Omental fat pad (tissue), 4 donors: Measurements from ENCODE around the gene ARMC8. TPM values are rescaled to one million over a fixed set of nuclear protein-coding genes. Genes with fewer than 3 reads are reported as not detected.

Source experiments
- ATAC-seq: fragments of 150-250 bp; one replicate; pipeline ENCODE4 v1.9.1; 2016; ENCODE audit warnings: mild to moderate bottlenecking, moderate library complexity; ENCODE audit not compliant: low FRiP score
- DNase-seq: peaks from one replicate; pipeline ENCODE4 v3.0.0-alpha.2; 2019; ENCODE audit warnings: low spot score
- CTCF ChIP-seq, 3 donors: fragments of 450-650 bp; IDR thresholded peaks; one replicate each; pipeline ENCODE4 v1.5.1; 2016 to 2017; ENCODE audit warnings: antibody characterized with exemption in 3 of 3, mild to moderate bottlenecking in 3 of 3, moderate library complexity in 2 of 3
- total RNA-seq, 4 donors: library from RNA; depleted of rRNA; stranded (reverse); fragments of >200 nt; gene quantifications; one replicate each; pipeline ENCODE4 v1.1.0, GENCODE V29; 2016

The ARMC8 gene
- total RNA-seq, 4 donors from 2014 or later, result 61.5 to 121 (median 95.3) TPM

- no peak for DNase-seq
- TF ChIP-seq CTCF (IDR thresholded peaks at IDR 0.05), result no peak
- ATAC-seq, result no peak
Measured at GRCh38 chr3:138227650-138228049, 40.5 kb downstream of the ARMC8 start.

GRCh38 chr3:138230525-138230924 lies 43.4 kb downstream of the ARMC8 start:
- ATAC-seq, result no peak
- no peak for TF ChIP-seq CTCF (IDR thresholded peaks at IDR 0.05)
- DNase-seq, result no peak

GRCh38 chr3:138232705-138233364 lies 45.7 kb downstream of the ARMC8 start:
- TF ChIP-seq CTCF (IDR thresholded peaks at IDR 0.05), result no peak

DNA sequence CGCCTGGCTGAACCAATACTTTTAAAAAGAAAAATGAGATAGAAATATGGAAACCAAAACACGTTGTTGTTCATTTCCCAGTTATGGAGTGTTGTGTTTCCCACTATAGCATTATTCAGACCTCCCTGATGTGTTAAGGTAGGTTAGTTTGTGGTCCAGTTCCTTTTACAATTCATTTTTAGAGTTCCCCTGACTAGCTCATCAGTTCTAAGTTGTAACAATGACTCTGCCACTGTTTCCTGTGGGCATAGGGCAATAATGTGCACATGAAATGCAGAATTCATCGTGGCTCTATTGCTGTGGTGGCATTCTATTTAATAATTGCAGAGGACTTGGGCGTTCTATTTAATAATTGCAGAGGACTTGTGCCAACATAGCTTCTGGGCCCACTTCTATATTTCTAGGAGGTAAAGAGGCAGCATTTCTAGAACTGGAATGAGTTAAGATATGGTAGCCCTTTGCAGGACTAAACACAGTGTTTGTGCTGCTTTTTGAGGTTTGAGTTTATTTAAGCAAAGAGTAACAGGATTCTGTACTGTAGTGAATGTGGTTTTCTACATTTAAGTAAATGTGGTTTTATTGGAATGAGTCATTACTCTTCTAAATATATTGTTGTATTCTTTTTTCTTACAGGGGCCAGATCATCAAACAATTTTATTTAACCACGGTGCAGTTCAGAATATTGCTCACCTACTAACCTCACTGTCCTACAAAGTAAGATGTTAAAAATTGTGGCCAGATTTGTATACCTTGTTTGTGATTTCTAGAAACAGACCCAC lies 47.5 kb downstream of the ARMC8 start:
- TF ChIP-seq CTCF (IDR thresholded peaks at IDR 0.05), result no peak
- no peak for DNase-seq
- ATAC-seq, result no peak

More at GRCh38 chr3:138232705-138233364, 45.7 kb downstream of the ARMC8 start:
- DNase-seq, result no peak
- no peak for ATAC-seq

- no peak for TF ChIP-seq CTCF (IDR thresholded peaks at IDR 0.05)
- no peak for ATAC-seq
Measured at GRCh38 chr3:138238711-138239110, 51.6 kb downstream of the ARMC8 start.

GRCh38 chr3:138241061-138241460 lies 54.0 kb downstream of the ARMC8 start:
- ATAC-seq (no peak), DNase-seq (no peak)
- TF ChIP-seq CTCF (IDR thresholded peaks at IDR 0.05), result no peak

More at GRCh38 chr3:138238711-138239110, 51.6 kb downstream of the ARMC8 start:
- DNase-seq, result no peak
